Esophagus mucosa (tissue), 1 donor: Measurements from ENCODE around the gene CCDC146. TPM values are rescaled to one million over a fixed set of nuclear protein-coding genes. Genes with fewer than 3 reads are reported as not detected.

Experiments used
- ATAC-seq: fragments of 200-7000 bp; cut with Tn5 transposase; one replicate; pipeline ENCODE4 v1.9.1; 2020
- total RNA-seq: library from RNA; stranded (reverse); gene quantifications from one replicate; pipeline ENCODE4 v1.2.4, GENCODE V29; 2023
- donor health status: DM: yes; HTN: yes; CAD: no.

The CCDC146 gene
- total RNA-seq, 1 donor from 2014 or later = 6.7 TPM

GRCh38 chr7:77293046-77293445 is 170.6 kb downstream of the CCDC146 start:
- ATAC-seq = no peak

- no peak for ATAC-seq
Observed at GRCh38 chr7:77295549-77295948, 173.1 kb downstream of the CCDC146 start.

DNA sequence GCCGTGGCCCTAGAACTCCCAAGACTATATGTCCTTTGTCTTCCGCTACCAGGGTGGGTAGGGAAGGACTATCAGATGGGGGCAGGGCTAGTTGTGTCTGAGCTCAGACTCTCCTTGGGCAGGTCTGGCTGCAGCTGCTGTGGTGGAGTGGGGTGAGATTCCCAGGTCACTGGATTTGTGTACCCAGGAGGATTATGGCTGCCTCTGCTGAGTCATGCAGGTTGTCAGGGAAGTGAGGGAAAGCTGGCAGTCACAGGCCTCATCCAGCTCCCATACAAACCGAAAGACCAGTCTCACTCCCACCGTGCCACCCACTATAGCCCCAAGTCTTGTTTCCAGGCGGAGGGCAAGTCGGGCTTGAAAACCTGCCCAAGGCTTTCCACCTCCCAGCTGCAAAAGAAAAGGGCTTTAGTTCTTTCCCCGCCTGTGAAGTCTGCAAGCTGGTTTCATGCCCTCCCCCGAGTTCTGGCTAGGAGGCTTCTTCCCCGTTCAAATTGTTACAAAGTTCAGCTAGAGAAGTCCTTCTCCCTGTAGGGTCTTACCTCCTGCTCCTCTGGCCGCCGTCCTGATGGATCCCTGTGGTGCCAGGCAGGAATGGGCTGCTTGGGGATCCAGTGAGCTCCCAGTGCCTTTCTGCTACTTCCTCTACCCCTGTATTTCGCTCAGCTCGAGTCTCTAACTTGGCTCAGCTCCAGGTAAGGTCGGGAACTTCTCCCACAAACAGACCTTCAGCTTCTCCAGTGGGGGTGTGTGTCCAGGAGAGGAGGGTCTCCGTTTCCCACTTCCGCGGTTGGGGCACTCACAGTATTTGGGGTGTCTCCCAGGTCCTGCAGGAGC is 184.0 kb downstream of the CCDC146 start:
- no peak for ATAC-seq

DNA sequence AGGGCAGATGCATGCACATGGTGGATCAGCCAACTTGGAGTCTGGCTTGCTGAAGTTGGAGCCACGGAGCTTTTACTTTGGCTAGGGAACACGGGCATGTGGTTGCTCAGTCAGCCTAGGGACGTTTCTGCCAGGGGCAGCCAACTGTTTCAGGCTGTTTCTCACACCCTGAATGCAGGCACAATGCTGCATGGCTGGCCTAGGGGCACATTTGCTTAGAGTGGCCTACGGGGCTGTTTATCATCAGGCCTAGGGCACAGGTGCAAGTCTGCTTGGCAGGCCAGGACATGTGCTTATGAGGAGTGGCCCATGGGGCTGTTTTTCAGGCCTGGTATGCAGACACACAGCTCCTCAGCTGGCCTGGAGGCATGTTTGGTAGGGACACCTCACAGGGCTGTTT is 186.4 kb downstream of the CCDC146 start:
- peak; percentile 89 for ATAC-seq

GRCh38 chr7:77309714-77310220 is 187.4 kb downstream of the CCDC146 start:
- peak; percentile 80 for ATAC-seq

GRCh38 chr7:77310982-77311381 is 188.6 kb downstream of the CCDC146 start:
- ATAC-seq = no peak

DNA sequence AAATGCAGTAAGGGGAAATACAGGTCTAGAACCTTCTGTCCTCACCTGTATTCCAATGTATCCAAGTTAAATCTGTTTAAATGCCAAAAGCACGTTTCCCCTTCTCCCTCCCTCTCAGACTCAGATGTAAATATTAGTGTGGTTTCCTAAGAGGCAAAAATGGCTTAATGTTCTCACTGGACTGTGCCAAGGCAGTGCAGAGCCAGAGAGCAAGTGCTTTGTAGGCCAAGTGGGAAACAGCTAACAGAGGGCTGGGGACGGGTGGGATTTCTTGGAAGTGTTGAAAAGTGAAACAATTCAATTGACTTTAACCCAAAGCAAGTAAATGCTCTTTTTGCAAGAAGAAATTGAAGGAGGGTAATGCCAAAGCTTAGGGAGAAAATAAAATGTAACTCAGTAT is 190.7 kb downstream of the CCDC146 start:
- no peak for ATAC-seq

- no peak for ATAC-seq
Observed at GRCh38 chr7:77313876-77314480, 191.6 kb downstream of the CCDC146 start.

- peak; percentile 36 for ATAC-seq
Observed at GRCh38 chr7:77315182-77315591, 192.8 kb downstream of the CCDC146 start.

GRCh38 chr7:77316219-77316978 is 194.0 kb downstream of the CCDC146 start:
- ATAC-seq = peak; percentile 84

GRCh38 chr7:77318019-77318418 is 195.6 kb downstream of the CCDC146 start:
- no peak for ATAC-seq

- ATAC-seq = no peak
Observed at GRCh38 chr7:77320137-77320536, 197.7 kb downstream of the CCDC146 start.

DNA sequence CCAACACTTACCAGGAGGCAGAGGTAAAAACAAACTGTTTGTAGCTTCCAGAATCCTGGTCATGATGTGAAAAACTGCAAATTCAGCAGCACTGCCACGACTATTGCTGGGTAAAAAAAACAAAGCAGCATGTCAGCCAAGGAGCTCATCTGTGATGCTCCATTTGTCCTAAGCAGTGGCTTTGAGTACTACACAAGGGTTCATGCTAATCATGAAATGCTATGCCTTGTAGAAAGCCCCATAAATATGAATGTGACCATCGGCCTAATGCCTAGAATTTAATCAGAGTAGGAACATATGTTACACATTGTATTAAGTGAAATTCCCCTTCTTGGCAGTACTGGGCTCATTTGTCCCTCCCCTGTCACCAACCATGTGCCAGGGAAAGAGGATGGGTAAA is 198.3 kb downstream of the CCDC146 start:
- no peak for ATAC-seq

- no peak for ATAC-seq
Observed at GRCh38 chr7:77321300-77321699, 198.9 kb downstream of the CCDC146 start.

- ATAC-seq = peak; percentile 32
Observed at GRCh38 chr7:77326131-77326530, 203.7 kb downstream of the CCDC146 start.

DNA sequence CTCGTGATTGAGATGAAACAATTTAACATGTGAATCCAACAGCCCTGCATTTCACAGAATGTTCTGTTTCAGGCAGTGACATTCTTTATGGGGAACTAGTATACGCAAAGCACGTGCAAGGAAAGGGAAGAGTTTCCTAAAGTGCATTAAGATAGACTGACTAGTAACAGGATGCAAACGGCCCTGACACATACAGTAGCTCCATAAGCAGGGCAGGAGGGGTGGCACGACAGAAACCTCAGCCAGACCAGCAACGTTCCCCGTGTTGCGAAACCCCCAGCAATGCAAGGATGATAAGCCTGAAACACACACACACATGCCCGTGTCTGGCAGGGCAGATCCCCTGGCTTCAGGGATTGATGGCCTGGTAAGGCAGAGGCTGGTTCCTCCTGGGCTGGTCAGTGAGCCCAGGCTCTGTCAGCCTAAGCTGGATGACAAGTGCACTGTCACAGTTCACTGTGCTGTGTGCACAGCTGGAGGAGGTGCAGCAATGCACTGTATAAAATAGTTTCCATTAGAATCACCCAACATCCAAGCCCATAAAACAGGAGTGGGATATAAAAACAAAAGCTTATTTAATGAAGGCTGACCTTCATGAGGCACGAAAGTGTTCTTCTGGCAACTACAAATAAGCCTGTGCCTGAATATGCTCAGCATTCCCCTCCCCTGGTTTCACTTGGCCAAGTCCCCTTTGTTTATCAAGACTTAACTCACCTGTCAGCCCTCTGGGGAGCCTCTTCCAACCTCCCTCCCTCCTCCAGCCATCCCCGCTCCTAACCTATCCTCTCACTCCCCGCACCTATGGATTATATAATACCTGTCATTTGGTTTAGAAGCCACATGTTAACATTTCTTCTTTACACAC is 204.9 kb downstream of the CCDC146 start:
- peak; percentile 76 for ATAC-seq

DNA sequence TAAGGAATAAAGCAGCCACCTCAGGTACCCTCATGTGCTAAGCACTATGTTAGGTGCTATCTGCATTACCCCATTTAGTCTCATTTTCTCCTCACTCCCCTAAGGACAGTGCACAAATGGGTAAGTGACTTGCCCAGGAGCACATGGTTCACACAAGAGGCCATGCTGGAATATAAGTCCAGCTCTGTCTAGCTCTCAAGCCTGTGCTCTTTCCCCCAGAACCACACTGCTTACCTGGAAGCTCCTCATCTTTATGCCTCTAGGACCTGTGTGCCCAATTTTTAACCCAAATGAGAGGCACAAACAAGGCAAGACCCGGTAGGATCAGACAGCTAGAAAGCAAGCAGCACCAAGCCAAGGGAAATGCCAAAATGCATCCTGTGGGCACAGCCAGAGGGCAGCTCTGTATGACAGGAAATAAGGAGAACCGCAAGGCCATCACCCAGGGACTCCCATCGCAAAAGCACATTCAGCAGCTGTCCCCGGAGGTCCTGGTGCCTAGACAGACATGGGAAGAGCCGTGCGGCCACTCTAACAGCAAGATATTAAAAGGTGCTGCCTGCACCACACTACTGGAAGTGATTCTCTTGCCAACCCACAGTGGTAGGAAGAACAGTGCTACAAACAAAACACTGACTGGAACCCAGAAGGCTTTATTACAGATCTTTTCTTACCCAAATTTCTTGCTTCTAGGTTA is 205.7 kb downstream of the CCDC146 start:
- no peak for ATAC-seq

DNA sequence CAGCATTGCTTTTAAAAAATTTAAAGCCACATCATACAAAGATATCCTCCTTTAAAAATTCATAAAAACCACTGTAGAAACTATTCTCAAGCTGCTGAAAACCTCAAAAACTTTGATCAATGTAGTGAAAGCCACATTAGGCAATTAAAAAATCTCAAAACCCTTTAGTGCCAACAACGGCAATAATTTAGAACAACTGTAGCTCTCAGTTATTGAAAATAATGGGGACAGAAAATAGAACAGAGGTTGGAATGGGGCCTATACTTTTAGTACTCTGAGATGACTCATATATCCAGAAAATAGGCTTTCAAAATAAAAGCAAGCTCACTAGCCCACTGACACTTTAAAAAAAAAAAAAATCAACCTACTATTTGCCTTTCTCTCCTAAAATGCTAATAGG is 206.3 kb downstream of the CCDC146 start:
- no peak for ATAC-seq

DNA sequence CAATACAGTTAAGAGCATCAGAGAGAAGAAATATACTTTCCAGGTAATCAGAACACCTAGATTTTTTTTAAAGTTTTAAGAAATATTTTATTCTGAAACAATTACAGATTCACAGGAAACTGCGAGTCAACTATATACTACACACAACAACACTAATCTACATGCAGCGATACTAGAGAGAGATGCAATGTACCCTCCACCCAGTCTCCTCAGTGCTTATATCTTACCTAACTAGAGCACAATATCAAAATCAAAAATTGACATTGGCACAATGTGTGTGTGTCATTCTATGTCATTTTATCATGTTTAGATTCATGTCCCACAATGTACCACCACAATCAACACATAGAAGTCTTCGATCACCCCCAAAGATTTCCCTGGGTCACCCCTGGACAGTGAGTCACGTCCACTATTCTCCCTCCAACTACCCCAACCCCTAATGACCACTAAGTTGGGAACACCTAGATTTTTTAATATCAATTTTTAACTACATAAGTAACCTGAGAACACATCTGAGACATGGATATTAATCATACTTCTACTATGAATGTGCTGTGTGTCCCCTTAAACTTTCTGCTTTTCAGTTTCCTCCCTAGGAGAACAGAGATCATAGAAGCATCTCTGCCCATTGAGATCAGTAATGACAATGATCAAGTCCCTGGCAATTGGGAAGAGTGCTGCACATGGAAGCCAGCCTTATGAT is 207.2 kb downstream of the CCDC146 start:
- no peak for ATAC-seq

DNA sequence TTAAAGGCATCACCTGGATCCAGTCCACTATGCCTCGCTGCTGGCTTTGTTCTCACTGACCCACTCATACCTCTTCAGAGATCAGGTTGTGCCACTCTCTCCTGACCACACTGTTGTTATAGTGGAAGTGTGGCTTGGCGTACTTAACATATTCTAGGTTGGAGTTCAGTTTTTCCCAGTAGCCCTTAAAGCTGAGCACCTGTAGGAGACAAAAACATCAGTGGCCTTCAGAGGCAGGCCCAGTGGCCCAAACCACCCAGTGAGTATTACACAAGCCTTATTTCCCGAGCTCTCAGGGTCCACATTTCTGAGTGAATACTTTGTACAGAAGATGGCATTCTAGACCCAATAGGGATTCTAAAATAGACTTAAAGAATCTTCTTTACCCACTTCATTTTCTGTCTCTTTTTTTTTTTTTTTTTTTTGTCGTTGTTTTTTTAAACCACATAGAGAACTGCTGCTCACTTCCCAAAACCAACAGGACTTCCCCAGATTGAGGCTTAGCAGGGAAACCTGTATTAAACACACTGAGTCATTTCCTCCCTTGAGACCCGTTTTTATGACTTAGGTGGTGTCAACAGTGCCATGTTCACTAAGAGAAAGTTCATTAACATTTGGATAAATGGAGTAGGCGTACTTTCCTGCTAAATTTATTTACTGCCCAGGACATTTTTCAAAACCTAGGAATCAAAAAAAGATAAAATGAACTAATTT is 207.9 kb downstream of the CCDC146 start:
- no peak for ATAC-seq
